Measurements from ENCODE around the gene ABR. TPM values are rescaled to one million over a fixed set of nuclear protein-coding genes. Genes with fewer than 3 reads are reported as not detected.
"Not testable (repeated sequence)": the region's sequence is repeated elsewhere in the genome, so short reads cannot be mapped to it uniquely, and the experiment has no call there.

Gene ABR
- total and polyA plus RNA-seq, 3 donors from 2014 or later, result 30.6 to 52.7 (median 42.1) TPM

DNA sequence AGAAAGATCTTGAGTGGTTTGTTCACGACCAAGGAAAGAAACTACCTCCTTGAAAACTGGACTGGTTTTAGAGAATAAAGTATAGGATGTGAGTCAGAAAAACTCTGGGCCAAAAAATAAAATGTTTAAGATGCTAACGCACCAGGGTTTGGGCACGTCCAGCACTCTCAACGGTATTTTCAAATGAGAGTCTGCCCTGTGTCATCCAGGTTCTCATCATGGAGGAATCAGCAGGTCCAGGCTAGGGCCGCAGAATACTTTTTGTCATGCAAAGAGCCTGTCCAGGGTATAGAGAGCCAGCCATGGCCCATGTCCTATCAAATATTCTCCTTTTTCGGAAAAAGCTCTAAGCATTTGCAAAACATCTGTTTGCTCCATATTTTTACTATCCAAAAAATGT, 202.6 kb downstream of the ABR start:
- 76% methylated on average over 6 of the region's 6 CpGs for WGBS, 2 donors
- Histone ChIP-seq H3K27me3 (no peaks in the 10 kb centered on the region), H3K9me3 (no peaks in the 10 kb centered on the region), H3K36me3 (ENCODE audit: low read depth, missing control alignments) (no peaks in the 10 kb centered on the region), H3K27ac (no peak overlapping the region), H3K4me3 (no peak overlapping the region), H3K4me1 (peaks cover 13% of the 10 kb centered on the region)
- intact Hi-C loops (cut with DNase I; ENCODE audit: low total_unique reads), result no loop called here
- TF ChIP-seq, protein P1, sequence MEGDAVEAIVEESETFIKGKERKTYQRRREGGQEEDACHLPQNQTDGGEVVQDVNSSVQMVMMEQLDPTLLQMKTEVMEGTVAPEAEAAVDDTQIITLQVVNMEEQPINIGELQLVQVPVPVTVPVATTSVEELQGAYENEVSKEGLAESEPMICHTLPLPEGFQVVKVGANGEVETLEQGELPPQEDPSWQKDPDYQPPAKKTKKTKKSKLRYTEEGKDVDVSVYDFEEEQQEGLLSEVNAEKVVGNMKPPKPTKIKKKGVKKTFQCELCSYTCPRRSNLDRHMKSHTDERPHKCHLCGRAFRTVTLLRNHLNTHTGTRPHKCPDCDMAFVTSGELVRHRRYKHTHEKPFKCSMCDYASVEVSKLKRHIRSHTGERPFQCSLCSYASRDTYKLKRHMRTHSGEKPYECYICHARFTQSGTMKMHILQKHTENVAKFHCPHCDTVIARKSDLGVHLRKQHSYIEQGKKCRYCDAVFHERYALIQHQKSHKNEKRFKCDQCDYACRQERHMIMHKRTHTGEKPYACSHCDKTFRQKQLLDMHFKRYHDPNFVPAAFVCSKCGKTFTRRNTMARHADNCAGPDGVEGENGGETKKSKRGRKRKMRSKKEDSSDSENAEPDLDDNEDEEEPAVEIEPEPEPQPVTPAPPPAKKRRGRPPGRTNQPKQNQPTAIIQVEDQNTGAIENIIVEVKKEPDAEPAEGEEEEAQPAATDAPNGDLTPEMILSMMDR (IDR thresholded peaks at IDR 0.05), result no peak
- no peak for TF ChIP-seq POLR2A (IDR thresholded peaks at IDR 0.05)
- no peak for DNase-seq

GRCh38 chr17:976312-976711, 203.5 kb downstream of the ABR start:
- Histone ChIP-seq H3K4me3 (no peak overlapping the region), H3K4me1 (peaks cover 13% of the 10 kb centered on the region), H3K9me3 (no peaks in the 10 kb centered on the region), H3K27me3 (no peaks in the 10 kb centered on the region), H3K27ac (no peak overlapping the region), H3K36me3 (ENCODE audit: low read depth, missing control alignments) (no peaks in the 10 kb centered on the region)
- 84 to 88% methylated on average over 6 of the region's 6 CpGs for WGBS, 2 donors
- DNase-seq, result no peak
- intact Hi-C loops (cut with DNase I; ENCODE audit: low total_unique reads), result no loop called here
- TF ChIP-seq, protein P1 (IDR thresholded peaks at IDR 0.05), result no peak
- no peak for TF ChIP-seq POLR2A (IDR thresholded peaks at IDR 0.05)

- H3K36me3 ChIP-seq (ENCODE audit: low read depth, missing control alignments), result no peaks in the 10 kb centered on the region
- no peaks in the 10 kb centered on the region for H3K9me3 ChIP-seq
- intact Hi-C loops (cut with DNase I; ENCODE audit: low total_unique reads), result no loop called here
- no peaks in the 10 kb centered on the region for H3K27me3 ChIP-seq
- 77 to 83% methylated on average over 5 of the region's 5 CpGs for WGBS, 2 donors
- H3K4me3 ChIP-seq, result no peak overlapping the region
- no peak for DNase-seq
- peaks cover 12% of the 10 kb centered on the region for H3K4me1 ChIP-seq
- no peak overlapping the region for H3K27ac ChIP-seq
- no peak for TF ChIP-seq POLR2A (IDR thresholded peaks at IDR 0.05)
- TF ChIP-seq, protein P1 (IDR thresholded peaks at IDR 0.05), result no peak
These were observed 204.3 kb downstream of the ABR start for GRCh38 chr17:975371-975915.

DNA sequence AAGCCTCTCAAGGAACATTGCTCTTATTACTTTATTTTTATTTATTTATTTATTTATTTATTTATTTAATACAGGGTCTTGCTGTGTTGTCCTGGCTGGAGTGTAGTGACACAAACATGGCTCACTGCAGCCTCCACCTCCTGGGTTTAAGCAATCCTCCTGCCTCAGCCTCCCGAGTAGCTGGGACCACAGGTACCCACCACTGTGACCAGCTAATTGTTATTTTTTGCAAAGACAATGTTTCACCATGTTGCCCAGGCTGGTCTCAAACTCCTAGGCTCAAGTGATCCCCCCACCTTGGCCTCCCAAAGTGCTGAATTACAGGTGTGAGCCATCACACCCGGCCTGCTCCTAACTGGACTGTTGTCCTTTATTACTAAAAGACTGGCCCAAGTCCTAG, 205.0 kb downstream of the ABR start:
- H3K4me1 ChIP-seq; H3K36me3 ChIP-seq (ENCODE audit: low read depth, missing control alignments); H3K9me3 ChIP-seq; H3K4me3 ChIP-seq; DNase-seq; intact Hi-C loops (cut with DNase I; ENCODE audit: low total_unique reads); H3K27me3 ChIP-seq; H3K27ac ChIP-seq: not testable (repeated sequence)
- 91 to 94% methylated on average over 2 of the region's 2 CpGs for WGBS, 2 donors

GRCh38 chr17:973053-973452, 206.7 kb downstream of the ABR start:
- Histone ChIP-seq H3K27ac (no peak overlapping the region), H3K9me3 (no peaks in the 10 kb centered on the region), H3K36me3 (ENCODE audit: low read depth, missing control alignments) (no peaks in the 10 kb centered on the region), H3K4me3 (no peak overlapping the region), H3K4me1 (peaks cover 3% of the 10 kb centered on the region), H3K27me3 (no peaks in the 10 kb centered on the region)
- TF ChIP-seq, protein P1 (IDR thresholded peaks at IDR 0.05), result no peak
- TF ChIP-seq POLR2A (IDR thresholded peaks at IDR 0.05), result no peak
- 89 to 90% methylated on average over 8 to 12 of the region's 12 CpGs for WGBS, 2 donors
- no peak for DNase-seq
- intact Hi-C loops (cut with DNase I; ENCODE audit: low total_unique reads), result no loop called here

DNA sequence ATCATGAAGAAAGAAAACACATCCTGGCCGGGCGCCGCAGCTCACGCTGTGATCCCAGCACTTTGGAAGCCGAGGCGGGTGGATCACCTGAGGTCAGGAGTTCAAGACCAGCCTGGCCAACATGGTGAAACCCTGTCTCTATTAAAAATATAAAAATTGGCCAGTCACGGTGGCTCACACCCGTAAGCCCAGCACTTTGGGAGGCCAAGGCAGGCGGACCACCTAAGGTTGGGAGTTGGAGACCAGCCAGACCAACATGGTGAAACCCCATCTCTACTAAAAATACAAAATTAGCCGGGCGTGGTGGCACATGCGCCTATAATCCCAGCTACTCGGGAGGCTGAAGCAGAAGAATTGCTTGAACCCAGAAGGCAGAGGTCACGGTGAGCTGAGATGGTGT, 207.9 kb downstream of the ABR start:
- WGBS, 2 donors, result 89 to 93% methylated on average over 14 of the region's 14 CpGs
- H3K4me1 ChIP-seq; H3K36me3 ChIP-seq (ENCODE audit: low read depth, missing control alignments); H3K4me3 ChIP-seq; H3K27me3 ChIP-seq; H3K27ac ChIP-seq; H3K9me3 ChIP-seq; DNase-seq; intact Hi-C loops (cut with DNase I; ENCODE audit: low total_unique reads): not testable (repeated sequence)
